Osteocyte (in vitro differentiated cells): Measurements from ENCODE around the gene SYNE1. TPM values are rescaled to one million over a fixed set of nuclear protein-coding genes. Genes with fewer than 3 reads are reported as not detected.
"Not testable (repeated sequence)": the region's sequence is repeated elsewhere in the genome, so short reads cannot be mapped to it uniquely, and the experiment has no call there.

Experiments used
- DNase-seq: peaks from one replicate; pipeline ENCODE4 v3.0.0; 2021; ENCODE audit warnings: mixed read lengths; ENCODE audit not compliant: unreplicated experiment; ENCODE audit errors: extremely low spot score
- H3K27ac Mint-ChIP-seq: one replicate; pipeline ENCODE4 v1.8.0; 2021; ENCODE audit warnings: mild to moderate bottlenecking, mixed read lengths; ENCODE audit not compliant: unreplicated experiment
- H3K27me3 Mint-ChIP-seq: one replicate; pipeline ENCODE4 v1.8.0; 2021; ENCODE audit warnings: mixed read lengths; ENCODE audit not compliant: unreplicated experiment
- H3K36me3 Mint-ChIP-seq: one replicate; pipeline ENCODE4 v1.8.0; 2021; ENCODE audit warnings: mixed read lengths; ENCODE audit not compliant: unreplicated experiment
- H3K4me1 Mint-ChIP-seq: one replicate; pipeline ENCODE4 v1.8.0; 2021; ENCODE audit warnings: mixed read lengths; ENCODE audit not compliant: unreplicated experiment
- H3K4me3 Mint-ChIP-seq: one replicate; pipeline ENCODE4 v1.8.0; 2021; ENCODE audit warnings: mild to moderate bottlenecking, moderate library complexity, mixed read lengths; ENCODE audit not compliant: unreplicated experiment
- H3K9me3 Mint-ChIP-seq: one replicate; pipeline ENCODE4 v1.8.0; 2021; ENCODE audit warnings: mixed read lengths; ENCODE audit not compliant: unreplicated experiment
- total RNA-seq: library from RNA; stranded (reverse); gene quantifications from 2 replicates; pipeline ENCODE4 v1.2.1, GENCODE V29; 2021
- TF ChIP-seq, protein P1 (sequence below): fragments of 200-600 bp; sonication (generic); IDR thresholded peaks from 2 replicates; pipeline ENCODE4 v1.5.0; 2021; ENCODE audit warnings: antibody characterized with exemption, mild to moderate bottlenecking, moderate library complexity

Gene SYNE1
- total RNA-seq, 1 donor from 2014 or later: 130 TPM

DNA sequence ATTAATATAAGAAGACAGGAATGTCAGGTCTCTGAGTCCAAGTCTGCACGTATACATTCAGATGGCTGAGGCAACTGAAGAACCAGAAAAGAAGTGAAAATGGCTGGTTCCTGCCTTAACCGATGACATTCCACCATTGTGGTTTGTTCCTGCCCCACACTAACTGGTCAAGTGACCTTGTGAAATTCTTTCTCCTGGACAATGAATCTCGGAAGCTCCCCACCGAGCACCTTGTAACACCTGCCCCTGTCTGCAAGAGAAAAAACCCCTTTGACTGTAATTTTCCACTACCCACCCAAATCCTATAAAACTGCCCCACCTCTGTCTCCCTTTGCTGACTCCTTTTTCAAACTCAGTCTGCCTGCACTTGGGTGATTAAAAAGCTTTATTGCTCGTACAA, 140.4 kb downstream of the SYNE1 start:
- H3K4me3 Mint-ChIP-seq: no peak overlapping the region
- peaks cover 4% of the 10 kb centered on the region for H3K4me1 Mint-ChIP-seq
- H3K27ac Mint-ChIP-seq: no peak overlapping the region
- no peaks in the 10 kb centered on the region for H3K27me3 Mint-ChIP-seq
- no peaks in the 10 kb centered on the region for H3K36me3 Mint-ChIP-seq
- no peaks in the 10 kb centered on the region for H3K9me3 Mint-ChIP-seq
- TF ChIP-seq, protein P1, sequence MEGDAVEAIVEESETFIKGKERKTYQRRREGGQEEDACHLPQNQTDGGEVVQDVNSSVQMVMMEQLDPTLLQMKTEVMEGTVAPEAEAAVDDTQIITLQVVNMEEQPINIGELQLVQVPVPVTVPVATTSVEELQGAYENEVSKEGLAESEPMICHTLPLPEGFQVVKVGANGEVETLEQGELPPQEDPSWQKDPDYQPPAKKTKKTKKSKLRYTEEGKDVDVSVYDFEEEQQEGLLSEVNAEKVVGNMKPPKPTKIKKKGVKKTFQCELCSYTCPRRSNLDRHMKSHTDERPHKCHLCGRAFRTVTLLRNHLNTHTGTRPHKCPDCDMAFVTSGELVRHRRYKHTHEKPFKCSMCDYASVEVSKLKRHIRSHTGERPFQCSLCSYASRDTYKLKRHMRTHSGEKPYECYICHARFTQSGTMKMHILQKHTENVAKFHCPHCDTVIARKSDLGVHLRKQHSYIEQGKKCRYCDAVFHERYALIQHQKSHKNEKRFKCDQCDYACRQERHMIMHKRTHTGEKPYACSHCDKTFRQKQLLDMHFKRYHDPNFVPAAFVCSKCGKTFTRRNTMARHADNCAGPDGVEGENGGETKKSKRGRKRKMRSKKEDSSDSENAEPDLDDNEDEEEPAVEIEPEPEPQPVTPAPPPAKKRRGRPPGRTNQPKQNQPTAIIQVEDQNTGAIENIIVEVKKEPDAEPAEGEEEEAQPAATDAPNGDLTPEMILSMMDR: no peak
- no peak for DNase-seq

DNA sequence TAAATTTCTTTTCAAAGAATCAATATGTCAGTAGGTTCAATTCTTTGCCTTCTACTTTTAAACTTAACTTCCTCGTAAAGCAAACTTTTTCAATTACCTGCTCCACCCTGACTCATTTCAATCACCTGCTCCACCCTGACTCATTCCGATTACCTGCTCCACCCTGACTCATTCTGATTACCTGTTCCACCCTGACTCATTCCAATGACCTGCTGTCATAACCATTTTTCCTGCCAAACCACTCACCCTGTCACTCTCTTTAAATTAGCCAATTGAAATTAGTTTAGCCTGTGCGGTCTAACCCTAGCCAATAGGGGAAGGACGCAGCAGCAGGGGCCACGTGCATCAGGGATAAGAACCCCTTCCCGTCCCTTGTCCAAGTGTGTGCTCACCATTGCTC, 141.7 kb downstream of the SYNE1 start:
- H3K4me1 Mint-ChIP-seq: not testable (repeated sequence)

DNA sequence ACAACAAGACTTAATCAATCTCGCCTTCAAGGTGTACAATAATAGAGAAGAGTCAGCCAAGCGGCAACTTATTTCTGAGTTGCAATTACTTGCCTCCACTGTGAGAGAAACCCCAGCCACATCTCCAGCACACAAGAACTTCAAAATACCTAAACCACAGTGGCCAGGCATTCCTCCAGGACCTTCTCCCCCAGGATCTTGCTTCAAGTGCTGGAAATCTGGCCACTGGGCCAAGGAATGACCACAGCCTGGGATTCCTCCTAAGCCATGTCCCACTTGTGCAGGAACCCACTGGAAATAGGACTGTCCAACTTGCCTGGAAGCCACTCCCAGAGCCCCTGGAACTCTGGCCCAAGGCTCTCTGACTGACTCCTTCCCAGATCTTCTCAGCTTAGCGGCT, 144.9 kb downstream of the SYNE1 start:
- not testable (repeated sequence) for H3K36me3 Mint-ChIP-seq, H3K27ac Mint-ChIP-seq, H3K9me3 Mint-ChIP-seq, H3K4me1 Mint-ChIP-seq, H3K4me3 Mint-ChIP-seq, DNase-seq, H3K27me3 Mint-ChIP-seq

More for the DNA sequence above, 141.7 kb downstream of the SYNE1 start:
- H3K27ac Mint-ChIP-seq, DNase-seq, H3K36me3 Mint-ChIP-seq, H3K27me3 Mint-ChIP-seq, H3K9me3 Mint-ChIP-seq, H3K4me3 Mint-ChIP-seq: not testable (repeated sequence)

DNA sequence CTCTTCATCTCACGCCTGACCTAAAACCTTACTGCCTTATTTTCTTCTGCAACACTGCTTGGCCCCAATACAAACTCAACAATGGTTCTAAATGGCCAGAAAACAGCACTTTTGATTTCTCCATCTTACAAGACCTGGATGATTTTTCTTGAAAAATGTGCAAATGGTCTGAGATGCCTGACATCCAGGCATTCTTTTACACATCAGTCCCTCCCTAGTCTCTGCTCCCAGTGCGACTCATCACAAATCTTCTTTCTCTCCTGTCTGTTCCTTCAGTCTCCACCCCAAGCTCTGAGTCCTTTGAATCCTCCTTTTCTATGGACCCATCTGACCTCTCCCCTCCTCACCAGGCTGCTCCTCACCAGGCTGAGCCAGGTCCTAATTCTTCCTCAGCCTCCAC, 145.7 kb downstream of the SYNE1 start:
- H3K4me3 Mint-ChIP-seq, H3K27me3 Mint-ChIP-seq, H3K4me1 Mint-ChIP-seq, H3K27ac Mint-ChIP-seq, H3K36me3 Mint-ChIP-seq, H3K9me3 Mint-ChIP-seq, DNase-seq: not testable (repeated sequence)

DNA sequence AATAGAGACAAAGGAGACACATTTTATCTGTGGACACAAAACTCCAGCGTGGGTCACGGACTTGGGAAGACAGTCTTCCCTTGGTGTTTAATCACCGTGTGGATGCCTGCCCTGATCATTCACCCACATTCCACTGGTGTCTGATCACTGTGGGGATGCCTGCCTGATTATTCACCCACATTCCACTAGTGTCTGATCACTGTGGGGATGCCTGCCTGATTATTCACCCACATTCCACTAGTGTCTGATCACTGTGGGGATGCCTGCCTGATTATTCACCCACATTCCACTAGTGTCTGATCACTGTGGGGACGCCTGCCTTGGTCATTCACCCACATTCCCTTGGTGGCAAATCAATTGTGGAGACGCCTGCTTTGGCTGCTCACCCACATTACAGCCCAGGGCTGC, 146.2 kb downstream of the SYNE1 start:
- not testable (repeated sequence) for H3K4me3 Mint-ChIP-seq, H3K36me3 Mint-ChIP-seq, H3K4me1 Mint-ChIP-seq, DNase-seq, H3K9me3 Mint-ChIP-seq, H3K27me3 Mint-ChIP-seq
- H3K27ac Mint-ChIP-seq: peak overlapping the region; percentile 54

DNA sequence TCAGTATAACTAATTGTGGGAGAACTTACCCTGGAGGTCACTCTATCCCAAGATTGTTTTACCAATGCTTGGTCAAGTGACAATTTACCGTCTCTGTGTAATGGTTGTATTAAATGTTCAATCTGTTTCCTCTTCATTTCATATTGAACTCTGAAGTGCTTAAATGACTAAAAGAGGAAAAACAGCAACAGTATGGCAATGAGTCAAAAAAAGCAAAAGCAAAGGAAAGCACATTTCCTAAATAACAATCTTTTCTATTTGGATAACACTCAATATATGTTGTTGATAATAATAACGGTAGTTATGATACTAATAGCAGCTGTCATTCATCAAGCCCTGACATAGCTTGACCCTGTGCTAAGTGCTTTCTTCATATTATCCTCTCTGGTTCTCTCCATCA, 152.4 kb downstream of the SYNE1 start:
- Mint-ChIP-seq H3K4me1 (peaks cover 4% of the 10 kb centered on the region), H3K27ac (no peak overlapping the region), H3K27me3 (no peaks in the 10 kb centered on the region), H3K4me3 (no peak overlapping the region), H3K9me3 (no peaks in the 10 kb centered on the region), H3K36me3 (no peaks in the 10 kb centered on the region)
- TF ChIP-seq, protein P1: no peak
- DNase-seq: no peak

DNA sequence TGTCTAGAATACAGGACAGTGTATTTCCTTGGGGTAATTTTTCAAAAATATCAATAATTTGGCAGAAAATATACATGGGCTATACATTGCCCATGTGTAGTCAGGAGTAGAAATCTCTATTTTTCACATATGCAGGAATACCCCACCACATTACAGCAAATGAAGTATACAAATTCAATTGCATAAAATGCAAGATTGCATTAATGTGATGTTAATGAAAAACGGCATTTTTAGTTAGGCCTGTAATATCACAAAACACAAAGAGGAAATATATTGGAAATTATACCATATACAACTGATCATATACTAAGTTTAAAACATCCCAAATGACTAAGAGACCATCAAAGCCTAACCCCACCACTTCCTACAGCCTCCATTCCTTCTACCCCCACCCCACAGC, 154.9 kb downstream of the SYNE1 start:
- no peak overlapping the region for H3K4me3 Mint-ChIP-seq
- no peak overlapping the region for H3K27ac Mint-ChIP-seq
- no peaks in the 10 kb centered on the region for H3K27me3 Mint-ChIP-seq
- no peaks in the 10 kb centered on the region for H3K36me3 Mint-ChIP-seq
- H3K9me3 Mint-ChIP-seq: no peaks in the 10 kb centered on the region
- TF ChIP-seq, protein P1: no peak
- H3K4me1 Mint-ChIP-seq: peaks cover 4% of the 10 kb centered on the region
- no peak for DNase-seq
